Kidney epithelial cell (primary cell): ENCODE measurements around the gene ATP6V1G1. TPM values are rescaled to one million over a fixed set of nuclear protein-coding genes. Genes with fewer than 3 reads are reported as not detected.
"Not testable (repeated sequence)": the region's sequence is repeated elsewhere in the genome, so short reads cannot be mapped to it uniquely, and the experiment has no call there.

Source experiments
- DNase-seq: peaks from one replicate; pipeline ENCODE4 v3.0.0-alpha.2; 2010; ENCODE audit warnings: low read depth
- H3K27me3 ChIP-seq: 2 replicates; pipeline ENCODE4 v1.6.0; 2011; ENCODE audit warnings: low read length; ENCODE audit not compliant: control insufficient read depth, insufficient read depth
- H3K36me3 ChIP-seq: 2 replicates; pipeline ENCODE4 v1.5.1; 2011; ENCODE audit warnings: low read length; ENCODE audit not compliant: control insufficient read depth, insufficient read depth
- H3K4me3 ChIP-seq: 2 replicates; pipeline ENCODE4 v1.5.1; 2011; ENCODE audit warnings: low read depth, mild to moderate bottlenecking, control low read depth, low read length
- total RNA-seq: library from RNA; depleted of rRNA; stranded (reverse); fragments of >200 nt; gene quantifications from 2 replicates; pipeline ENCODE4 v1.2.3, GENCODE V29; 2015
- TF ChIP-seq, protein P1 (sequence below): IDR thresholded peaks from 2 replicates; pipeline ENCODE4 v1.5.1; 2011; ENCODE audit warnings: mild to moderate bottlenecking, moderate library complexity, low read length, control low read depth, inconsistent platforms; ENCODE audit not compliant: insufficient read depth, poor library complexity, severe bottlenecking

The ATP6V1G1 gene
- total RNA-seq, 1 donor from 2014 or later, result 392 TPM

DNA sequence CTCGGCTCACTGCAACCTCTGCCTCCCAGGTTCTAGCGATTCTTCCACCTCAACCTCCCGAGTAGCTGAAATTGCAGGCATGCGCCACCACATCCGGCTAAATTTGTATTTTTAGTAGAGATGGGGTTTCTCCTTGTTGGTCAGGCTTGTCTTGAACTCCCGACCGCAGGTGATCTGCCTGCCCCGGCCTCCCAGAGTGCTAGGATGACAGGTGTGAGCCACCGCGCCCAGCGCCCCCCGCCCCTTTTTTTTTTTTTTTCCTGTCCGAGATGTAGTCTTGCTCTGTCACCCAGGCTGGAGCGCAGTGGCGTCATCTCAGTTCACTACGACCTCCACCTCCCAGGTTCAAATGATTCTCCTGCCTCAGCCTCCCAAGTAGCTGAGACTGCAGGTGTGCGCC lies 6.6 kb downstream of the ATP6V1G1 start:
- Histone ChIP-seq H3K27me3 (no peaks in the 10 kb centered on the region), H3K4me3 (no peak overlapping the region), H3K36me3 (peaks cover 1% of the 10 kb centered on the region)
- TF ChIP-seq, protein P1, sequence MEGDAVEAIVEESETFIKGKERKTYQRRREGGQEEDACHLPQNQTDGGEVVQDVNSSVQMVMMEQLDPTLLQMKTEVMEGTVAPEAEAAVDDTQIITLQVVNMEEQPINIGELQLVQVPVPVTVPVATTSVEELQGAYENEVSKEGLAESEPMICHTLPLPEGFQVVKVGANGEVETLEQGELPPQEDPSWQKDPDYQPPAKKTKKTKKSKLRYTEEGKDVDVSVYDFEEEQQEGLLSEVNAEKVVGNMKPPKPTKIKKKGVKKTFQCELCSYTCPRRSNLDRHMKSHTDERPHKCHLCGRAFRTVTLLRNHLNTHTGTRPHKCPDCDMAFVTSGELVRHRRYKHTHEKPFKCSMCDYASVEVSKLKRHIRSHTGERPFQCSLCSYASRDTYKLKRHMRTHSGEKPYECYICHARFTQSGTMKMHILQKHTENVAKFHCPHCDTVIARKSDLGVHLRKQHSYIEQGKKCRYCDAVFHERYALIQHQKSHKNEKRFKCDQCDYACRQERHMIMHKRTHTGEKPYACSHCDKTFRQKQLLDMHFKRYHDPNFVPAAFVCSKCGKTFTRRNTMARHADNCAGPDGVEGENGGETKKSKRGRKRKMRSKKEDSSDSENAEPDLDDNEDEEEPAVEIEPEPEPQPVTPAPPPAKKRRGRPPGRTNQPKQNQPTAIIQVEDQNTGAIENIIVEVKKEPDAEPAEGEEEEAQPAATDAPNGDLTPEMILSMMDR, result no peak
- DNase-seq, result no peak

DNA sequence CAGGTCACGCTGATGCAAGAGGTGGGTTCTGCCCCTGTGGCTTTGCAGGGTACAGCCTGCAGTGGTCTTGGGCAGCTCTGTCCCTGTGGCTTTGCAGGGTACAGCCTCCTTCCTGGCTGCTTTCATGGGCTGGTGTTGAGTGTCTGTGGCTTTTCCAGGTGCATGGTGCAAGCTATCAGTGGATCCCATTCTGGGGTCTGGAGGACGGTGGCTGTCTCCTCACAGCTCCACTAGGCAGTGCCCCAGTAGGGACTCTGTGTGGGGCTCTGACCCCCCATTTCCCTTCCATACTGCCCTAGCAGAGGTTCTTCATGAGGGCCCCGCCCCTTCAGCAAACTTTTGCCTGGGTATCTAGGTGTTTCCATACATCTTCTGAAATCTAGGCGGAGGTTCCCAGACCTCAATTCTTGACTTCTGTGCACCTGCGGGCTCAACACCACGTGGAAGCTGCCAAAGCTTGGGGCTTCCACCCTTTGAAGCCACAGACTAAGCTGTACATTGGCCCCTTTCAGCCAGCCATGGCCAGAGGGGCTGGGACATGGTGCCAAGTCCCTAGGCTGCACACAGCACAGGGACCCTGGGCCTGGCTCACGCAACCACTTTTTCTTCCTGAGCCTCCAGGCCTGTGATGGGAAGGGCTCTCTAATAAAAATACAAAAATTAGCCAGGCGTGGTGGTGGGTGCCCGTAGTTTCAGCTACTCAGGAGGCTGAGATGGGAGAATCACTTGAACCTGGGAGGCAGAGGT lies 13.1 kb downstream of the ATP6V1G1 start:
- DNase-seq, H3K36me3 ChIP-seq, H3K4me3 ChIP-seq, H3K27me3 ChIP-seq: not testable (repeated sequence)

DNA sequence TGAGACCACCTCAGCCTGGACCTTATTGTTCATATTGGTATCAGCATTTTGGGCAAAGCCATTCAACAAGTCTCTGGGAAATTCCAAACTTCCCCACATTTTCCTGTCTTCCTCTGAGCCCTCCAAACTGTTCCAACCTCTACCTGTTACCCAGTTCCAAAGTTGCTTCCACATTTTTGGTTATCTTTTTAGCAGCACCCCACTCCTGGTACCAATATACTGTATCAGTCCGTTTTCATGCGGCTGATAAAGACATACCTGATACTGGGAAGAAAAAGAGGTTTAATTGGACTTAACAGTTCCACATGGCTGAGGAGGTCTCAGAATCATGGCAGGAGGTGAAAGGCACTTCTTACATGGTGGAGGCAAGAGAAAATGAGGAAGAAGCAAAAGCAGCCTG lies 14.2 kb downstream of the ATP6V1G1 start:
- H3K4me3 ChIP-seq, H3K36me3 ChIP-seq, H3K27me3 ChIP-seq, DNase-seq: not testable (repeated sequence)

DNA sequence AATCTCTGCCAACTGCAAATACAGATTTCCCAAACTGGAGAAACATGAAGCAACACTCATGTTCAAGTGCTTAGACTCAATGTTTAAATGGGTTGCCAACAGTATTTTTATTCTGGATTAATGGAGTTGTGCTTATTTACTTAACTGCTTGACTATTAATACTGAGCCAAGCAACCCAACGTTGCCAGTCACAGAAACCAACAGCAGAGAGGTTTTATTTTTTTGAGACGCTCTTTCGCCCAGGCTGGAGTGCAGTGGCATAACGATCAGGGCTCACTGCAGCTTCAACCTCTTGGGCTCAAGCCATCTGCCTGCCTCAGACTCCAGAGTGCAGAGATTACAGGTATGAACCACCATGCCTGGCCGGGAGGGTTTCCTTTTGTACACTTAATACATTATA lies 15.1 kb downstream of the ATP6V1G1 start:
- DNase-seq, result no peak
- Histone ChIP-seq H3K4me3 (no peak overlapping the region), H3K36me3 (no peaks in the 10 kb centered on the region), H3K27me3 (no peaks in the 10 kb centered on the region)
- TF ChIP-seq, protein P1, result no peak

DNA sequence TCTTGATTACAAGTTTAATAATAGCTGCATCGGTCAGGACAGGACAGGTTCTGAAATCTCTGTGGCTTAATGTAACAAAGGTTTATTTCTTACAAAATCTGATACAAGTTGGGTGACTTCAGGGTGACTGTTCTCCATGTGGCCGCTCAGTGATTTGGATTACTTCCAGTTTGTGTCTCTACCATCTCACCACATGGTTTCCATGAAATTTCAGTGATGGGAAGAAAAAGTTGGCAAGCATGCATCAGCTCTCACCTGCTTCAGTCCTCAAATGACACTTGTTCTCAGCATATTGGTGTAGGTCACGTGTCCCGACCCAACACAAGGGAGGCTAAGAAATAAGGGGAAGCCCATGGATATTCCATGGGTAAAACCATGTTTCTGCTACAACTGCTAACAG lies 15.7 kb downstream of the ATP6V1G1 start:
- Histone ChIP-seq H3K27me3 (no peaks in the 10 kb centered on the region), H3K4me3 (no peak overlapping the region), H3K36me3 (no peaks in the 10 kb centered on the region)
- TF ChIP-seq, protein P1, result no peak
- DNase-seq, result no peak

DNA sequence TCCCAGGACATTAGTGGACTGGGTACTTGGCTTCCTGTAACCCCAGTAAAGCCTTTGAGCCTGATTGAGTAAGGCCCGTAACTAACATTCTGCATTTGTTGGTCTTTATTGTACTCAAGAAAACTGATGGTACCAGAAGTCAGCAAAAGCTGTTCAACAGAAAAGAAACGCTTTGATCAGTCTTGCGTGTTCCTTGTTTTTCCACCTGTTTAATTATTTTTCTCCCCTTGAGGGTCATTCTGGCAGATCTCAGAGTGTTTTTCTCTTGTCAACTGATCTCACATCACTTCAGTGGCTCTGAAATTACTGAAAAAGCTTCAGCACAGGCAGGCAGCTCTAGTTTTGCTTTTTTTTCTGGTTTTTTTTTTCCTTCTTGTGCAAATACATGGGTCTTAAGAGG lies 17.4 kb downstream of the ATP6V1G1 start:
- DNase-seq, result no peak
- no peak overlapping the region for H3K4me3 ChIP-seq
- H3K27me3 ChIP-seq, result no peaks in the 10 kb centered on the region
- H3K36me3 ChIP-seq, result no peaks in the 10 kb centered on the region
- TF ChIP-seq, protein P1, result no peak

DNA sequence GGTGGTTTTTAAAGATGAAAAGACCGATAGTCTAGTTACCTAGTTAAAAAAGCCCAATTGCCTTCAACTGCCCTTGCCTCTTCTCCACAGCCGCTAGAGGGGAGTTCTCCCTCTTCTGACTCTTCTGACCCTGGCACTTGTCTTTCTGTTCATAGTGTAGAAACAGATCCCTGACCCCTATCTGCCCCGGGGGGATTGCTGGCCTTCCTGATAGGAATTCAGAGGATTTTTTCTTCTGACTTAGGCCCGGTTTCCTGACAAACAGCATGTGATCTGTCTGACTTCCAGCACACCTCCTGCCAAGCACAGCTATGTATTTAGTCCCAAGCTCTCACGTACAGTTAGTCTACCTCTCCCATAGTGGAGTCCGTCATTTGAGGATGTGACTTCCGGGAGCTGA lies 18.5 kb downstream of the ATP6V1G1 start:
- DNase-seq, result no peak
- Histone ChIP-seq H3K4me3 (no peak overlapping the region), H3K36me3 (no peaks in the 10 kb centered on the region), H3K27me3 (no peaks in the 10 kb centered on the region)
- TF ChIP-seq, protein P1, result no peak
